ENCODE measurements around the gene DHRS13.
A peak's percentile ranks its signal among the peaks of the same experiment; 100 is the strongest.

Gene DHRS13

DNA sequence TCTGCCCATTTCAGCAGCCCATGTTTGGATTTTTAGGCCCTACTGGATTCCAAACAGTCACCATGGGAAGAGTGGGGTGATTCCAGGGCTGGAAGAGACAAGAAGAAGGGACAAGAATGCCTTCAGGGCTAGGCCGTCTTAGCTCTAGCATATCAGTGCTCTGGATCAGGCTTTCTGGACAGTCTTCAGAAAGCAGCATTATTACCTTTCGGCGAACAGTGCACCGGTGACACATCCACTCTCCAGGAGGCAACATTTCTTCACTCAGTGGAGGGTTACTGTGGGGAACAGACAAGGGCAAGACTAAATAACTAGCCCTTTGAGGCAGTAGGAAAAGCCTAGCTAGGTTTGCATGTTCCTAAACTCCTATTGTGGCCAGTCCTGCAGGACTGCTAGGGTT is 23.9 kb upstream of the DHRS13 start:
- no peak overlapping the region for H3K4me3 ChIP-seq (ENCODE audit: low read depth, low read length)
- TF ChIP-seq MYC (IDR thresholded peaks at IDR 0.05; ENCODE audit: low read depth, low read length) = no peak
- TF ChIP-seq POLR2A (IDR thresholded peaks at IDR 0.05; ENCODE audit: extremely low read depth, insufficient read length) = no peak
- peak; percentile 21 for DNase-seq (ENCODE audit: low read depth)

DNA sequence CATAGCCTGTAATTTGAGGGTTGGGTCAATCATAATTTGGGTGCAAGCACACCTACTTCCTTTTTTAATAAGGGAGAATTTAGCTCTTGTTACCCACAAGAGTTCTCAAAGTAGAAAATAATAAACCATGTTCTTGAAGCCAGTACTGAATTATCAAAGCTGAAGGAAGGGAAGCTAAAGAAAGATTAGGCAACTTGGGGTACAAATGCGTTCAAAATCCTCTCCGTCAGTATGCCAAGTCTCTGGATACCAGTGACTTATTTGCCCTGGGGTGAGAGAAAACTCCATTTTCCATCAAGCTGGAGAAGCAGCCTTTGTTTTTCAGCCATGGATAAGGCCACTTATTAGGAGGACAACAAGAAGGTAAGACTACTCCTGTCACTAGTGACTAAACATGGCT is 23.5 kb upstream of the DHRS13 start:
- no peak for TF ChIP-seq MAX (IDR thresholded peaks at IDR 0.05; ENCODE audit: low read depth, low read length)
- H3K4me3 ChIP-seq (ENCODE audit: low read depth, low read length) = no peak overlapping the region
- DNase-seq (ENCODE audit: low read depth) = no peak

GRCh38 chr17:28925912-28926365 is 23.1 kb upstream of the DHRS13 start:
- peak; percentile 92 for DNase-seq (ENCODE audit: low read depth)
- peak overlapping the region; percentile 12 for H3K4me3 ChIP-seq (ENCODE audit: low read depth, low read length)
- TF ChIP-seq CTCF (IDR thresholded peaks at IDR 0.05; ENCODE audit: low read depth, low read length) = no peak
- 0 out of 2 replicates have a peak, but pooled peaks have one; percentile 43 for TF ChIP-seq MYC (IDR thresholded peaks at IDR 0.05; ENCODE audit: low read depth, low read length)

DNA sequence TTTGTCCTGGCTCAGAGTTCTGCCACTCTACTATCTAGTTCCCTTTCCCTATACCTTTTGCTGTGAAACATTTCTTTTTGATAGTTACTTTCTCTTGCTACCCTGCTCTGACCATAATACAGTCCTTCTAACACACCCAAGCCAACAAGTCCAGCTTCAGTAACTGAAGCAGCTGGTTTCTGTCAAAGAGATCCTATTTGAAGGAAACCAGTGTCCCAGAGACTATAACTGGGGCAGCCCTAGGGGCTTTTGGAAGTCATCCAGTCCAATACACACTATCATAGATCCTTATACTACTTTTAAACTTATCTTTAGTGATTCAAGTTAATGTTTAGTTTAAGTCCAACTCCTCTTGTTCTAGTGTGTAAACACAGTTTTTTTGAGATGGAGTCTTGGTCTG is 17.3 kb upstream of the DHRS13 start:
- H3K4me3 ChIP-seq (ENCODE audit: low read depth, low read length) = no peak overlapping the region
- TF ChIP-seq POLR2A (IDR thresholded peaks at IDR 0.05; ENCODE audit: extremely low read depth, insufficient read length) (no peak), MAX (IDR thresholded peaks at IDR 0.05; ENCODE audit: low read depth, low read length) (no peak), MYC (IDR thresholded peaks at IDR 0.05; ENCODE audit: low read depth, low read length) (no peak), CTCF (IDR thresholded peaks at IDR 0.05; ENCODE audit: low read depth, low read length) (no peak)
- DNase-seq (ENCODE audit: low read depth) = no peak

DNA sequence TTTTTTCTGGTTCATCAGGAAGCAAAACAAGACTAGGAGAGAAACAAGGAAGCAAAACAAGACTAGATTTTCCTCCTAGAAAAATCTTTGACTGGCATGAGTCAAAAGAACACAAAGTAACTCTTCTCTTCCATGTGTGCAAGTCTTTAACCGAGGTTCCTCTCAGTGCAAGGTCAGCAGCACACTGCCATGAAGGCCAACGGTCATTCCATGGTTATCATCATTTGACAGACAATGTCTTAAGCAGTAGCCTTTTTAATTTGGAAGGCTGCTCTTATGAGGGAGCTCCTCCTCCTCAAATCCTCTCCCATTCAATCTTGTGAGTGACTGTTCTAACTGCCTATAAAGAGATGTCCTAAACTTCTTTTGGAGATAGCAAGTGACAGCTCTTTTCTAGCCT is 15.4 kb upstream of the DHRS13 start:
- TF ChIP-seq POLR2A (IDR thresholded peaks at IDR 0.05; ENCODE audit: extremely low read depth, insufficient read length) = no peak
- TF ChIP-seq MYC (IDR thresholded peaks at IDR 0.05; ENCODE audit: low read depth, low read length) = no peak
- no peak for TF ChIP-seq CTCF (IDR thresholded peaks at IDR 0.05; ENCODE audit: low read depth, low read length)
- no peak for TF ChIP-seq MAX (IDR thresholded peaks at IDR 0.05; ENCODE audit: low read depth, low read length)
- DNase-seq (ENCODE audit: low read depth) = no peak
- H3K4me3 ChIP-seq (ENCODE audit: low read depth, low read length) = no peak overlapping the region

- TF ChIP-seq MAX (IDR thresholded peaks at IDR 0.05; ENCODE audit: low read depth, low read length) (no peak), MYC (IDR thresholded peaks at IDR 0.05; ENCODE audit: low read depth, low read length) (no peak), CTCF (IDR thresholded peaks at IDR 0.05; ENCODE audit: low read depth, low read length) (no peak), POLR2A (IDR thresholded peaks at IDR 0.05; ENCODE audit: extremely low read depth, insufficient read length) (no peak)
- DNase-seq (ENCODE audit: low read depth) = no peak
- H3K4me3 ChIP-seq (ENCODE audit: low read depth, low read length) = no peak overlapping the region
Observed at GRCh38 chr17:28917465-28917864, 14.6 kb upstream of the DHRS13 start.

GRCh38 chr17:28917029-28917428 is 14.2 kb upstream of the DHRS13 start:
- TF ChIP-seq CTCF (IDR thresholded peaks at IDR 0.05; ENCODE audit: low read depth, low read length) = no peak
- no peak for TF ChIP-seq POLR2A (IDR thresholded peaks at IDR 0.05; ENCODE audit: extremely low read depth, insufficient read length)
- no peak for TF ChIP-seq MAX (IDR thresholded peaks at IDR 0.05; ENCODE audit: low read depth, low read length)
- TF ChIP-seq MYC (IDR thresholded peaks at IDR 0.05; ENCODE audit: low read depth, low read length) = no peak
- DNase-seq (ENCODE audit: low read depth) = no peak
- no peak overlapping the region for H3K4me3 ChIP-seq (ENCODE audit: low read depth, low read length)
